GM12864 (cell line): ENCODE measurements around the gene WNT5A.

ENCODE experiments used
- DNase-seq: peaks from one replicate; pipeline ENCODE4 v3.0.0-alpha.2; 2011; ENCODE audit warnings: low read depth
- H3K4me3 ChIP-seq: 2 replicates; pipeline ENCODE4 v1.5.1; 2011; ENCODE audit warnings: mild to moderate bottlenecking, low read depth, low read length, control low read depth
- TF ChIP-seq, protein P1 (sequence below): IDR thresholded peaks from 2 replicates; pipeline ENCODE4 v1.5.1; 2011; ENCODE audit warnings: low read depth, mild to moderate bottlenecking, moderate library complexity, low read length, control low read depth, inconsistent platforms; ENCODE audit errors: missing control alignments

The WNT5A gene

DNA sequence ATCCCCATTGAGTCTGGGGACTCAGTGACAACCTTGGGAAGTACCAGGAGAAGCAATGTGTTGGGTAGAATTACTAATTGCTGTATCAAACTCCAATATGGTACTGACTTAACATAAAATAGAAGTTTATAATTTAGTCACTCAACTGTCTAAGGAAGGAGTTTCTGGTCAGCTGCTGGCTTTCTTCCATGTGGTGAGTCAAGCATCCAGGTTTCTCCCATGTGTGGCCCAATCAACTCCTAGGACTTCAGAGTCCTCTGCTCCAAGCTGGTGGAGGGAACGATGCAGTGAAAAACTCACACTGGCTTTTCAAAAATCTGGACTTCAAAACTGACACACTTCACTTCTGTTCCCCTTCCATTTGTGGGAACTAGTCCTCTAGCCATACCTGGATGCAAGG lies 25.2 kb downstream of the WNT5A start:
- no peak overlapping the region for H3K4me3 ChIP-seq
- DNase-seq = no peak
- TF ChIP-seq, protein P1, sequence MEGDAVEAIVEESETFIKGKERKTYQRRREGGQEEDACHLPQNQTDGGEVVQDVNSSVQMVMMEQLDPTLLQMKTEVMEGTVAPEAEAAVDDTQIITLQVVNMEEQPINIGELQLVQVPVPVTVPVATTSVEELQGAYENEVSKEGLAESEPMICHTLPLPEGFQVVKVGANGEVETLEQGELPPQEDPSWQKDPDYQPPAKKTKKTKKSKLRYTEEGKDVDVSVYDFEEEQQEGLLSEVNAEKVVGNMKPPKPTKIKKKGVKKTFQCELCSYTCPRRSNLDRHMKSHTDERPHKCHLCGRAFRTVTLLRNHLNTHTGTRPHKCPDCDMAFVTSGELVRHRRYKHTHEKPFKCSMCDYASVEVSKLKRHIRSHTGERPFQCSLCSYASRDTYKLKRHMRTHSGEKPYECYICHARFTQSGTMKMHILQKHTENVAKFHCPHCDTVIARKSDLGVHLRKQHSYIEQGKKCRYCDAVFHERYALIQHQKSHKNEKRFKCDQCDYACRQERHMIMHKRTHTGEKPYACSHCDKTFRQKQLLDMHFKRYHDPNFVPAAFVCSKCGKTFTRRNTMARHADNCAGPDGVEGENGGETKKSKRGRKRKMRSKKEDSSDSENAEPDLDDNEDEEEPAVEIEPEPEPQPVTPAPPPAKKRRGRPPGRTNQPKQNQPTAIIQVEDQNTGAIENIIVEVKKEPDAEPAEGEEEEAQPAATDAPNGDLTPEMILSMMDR = no peak

DNA sequence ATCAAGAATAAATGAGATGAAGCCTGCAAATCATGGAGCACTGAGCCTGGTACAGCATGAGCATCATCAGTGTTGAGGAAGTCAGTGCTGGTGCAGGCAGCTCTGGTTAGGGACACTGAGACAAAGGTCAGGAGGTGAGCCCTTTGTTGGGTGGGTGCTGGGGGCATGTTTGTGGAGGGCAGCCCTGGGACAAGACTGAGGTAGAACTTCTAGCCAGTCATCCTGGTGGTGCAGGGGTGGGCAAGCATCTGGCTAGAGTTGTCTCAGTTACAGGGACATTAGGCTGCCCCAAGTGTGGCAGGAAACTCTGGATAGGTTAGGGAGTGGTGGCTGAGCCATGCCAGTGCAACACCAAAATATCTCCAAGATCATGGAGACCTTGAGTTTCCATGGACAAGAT lies 27.3 kb downstream of the WNT5A start:
- TF ChIP-seq, protein P1 = no peak
- DNase-seq = no peak
- H3K4me3 ChIP-seq = no peak overlapping the region

DNA sequence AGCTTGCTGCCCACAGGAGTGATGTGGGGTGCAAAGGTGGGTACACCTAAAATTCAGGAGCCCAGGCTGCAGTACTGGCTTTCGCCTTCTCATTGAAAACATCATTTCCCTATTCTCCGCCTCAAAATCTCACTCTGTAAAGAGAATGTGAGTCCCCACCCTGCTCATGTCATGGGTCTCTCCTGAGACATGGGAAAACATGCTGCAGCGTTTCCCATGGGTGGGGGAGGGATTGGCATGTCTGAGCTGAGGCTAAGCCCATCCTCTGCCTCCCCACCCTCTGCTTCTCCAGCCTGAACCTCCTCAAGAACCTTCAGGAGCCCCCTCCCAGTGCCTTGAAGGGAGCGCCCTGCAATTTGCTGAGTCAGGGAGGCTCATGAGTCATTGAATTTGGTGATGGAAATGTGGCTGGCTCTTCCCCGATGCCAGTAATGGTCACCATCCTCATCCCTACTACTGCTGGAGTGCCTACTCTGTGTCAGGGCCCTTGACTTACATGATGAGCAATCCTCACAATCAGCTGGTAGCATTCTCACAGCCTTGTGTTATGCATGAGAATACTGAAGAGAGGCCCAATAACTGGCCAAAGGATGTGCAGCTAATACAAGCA lies 28.8 kb downstream of the WNT5A start:
- TF ChIP-seq, protein P1 = no peak
- no peak for DNase-seq
- no peak overlapping the region for H3K4me3 ChIP-seq

DNA sequence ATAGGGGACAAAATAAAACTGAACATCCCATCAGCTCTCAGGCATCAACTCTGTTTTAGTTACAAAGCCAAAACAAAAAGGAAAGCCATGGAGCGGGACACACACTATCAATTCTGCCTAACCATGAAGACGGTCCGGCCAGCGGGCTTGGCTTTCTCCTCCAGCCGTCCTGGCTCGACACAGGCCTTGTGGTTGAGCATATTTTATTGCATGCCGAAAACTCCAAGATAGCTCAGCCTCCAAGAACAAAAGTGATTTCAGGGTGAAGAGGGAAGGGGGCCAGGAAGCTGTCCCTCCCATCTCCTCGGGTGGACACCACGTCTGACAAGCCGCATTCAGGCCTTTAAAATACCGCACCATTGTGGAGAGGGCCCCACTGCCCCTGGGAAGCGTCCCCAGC lies 31.2 kb downstream of the WNT5A start:
- H3K4me3 ChIP-seq = no peak overlapping the region
- no peak for DNase-seq
- TF ChIP-seq, protein P1 = no peak

DNA sequence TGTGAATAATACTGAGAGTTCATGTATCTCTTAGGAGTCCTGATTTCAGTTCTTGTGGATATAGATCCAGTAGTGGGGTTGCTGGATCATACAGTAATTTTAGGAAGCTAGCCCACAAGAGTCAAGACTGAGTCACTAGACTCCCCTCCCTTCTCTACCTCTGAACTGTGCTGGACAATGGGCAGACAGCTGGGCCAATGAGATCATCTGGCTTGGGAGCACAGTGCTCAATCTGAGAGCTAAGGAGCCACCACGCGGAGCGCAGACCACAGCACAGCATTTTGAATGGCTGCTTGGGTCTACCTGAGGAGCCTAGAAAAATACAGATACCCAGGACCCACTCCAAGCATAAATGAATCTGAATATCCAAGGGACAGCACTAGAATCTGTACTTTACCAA lies 32.5 kb downstream of the WNT5A start:
- H3K4me3 ChIP-seq = no peak overlapping the region
- TF ChIP-seq, protein P1 = no peak
- no peak for DNase-seq

DNA sequence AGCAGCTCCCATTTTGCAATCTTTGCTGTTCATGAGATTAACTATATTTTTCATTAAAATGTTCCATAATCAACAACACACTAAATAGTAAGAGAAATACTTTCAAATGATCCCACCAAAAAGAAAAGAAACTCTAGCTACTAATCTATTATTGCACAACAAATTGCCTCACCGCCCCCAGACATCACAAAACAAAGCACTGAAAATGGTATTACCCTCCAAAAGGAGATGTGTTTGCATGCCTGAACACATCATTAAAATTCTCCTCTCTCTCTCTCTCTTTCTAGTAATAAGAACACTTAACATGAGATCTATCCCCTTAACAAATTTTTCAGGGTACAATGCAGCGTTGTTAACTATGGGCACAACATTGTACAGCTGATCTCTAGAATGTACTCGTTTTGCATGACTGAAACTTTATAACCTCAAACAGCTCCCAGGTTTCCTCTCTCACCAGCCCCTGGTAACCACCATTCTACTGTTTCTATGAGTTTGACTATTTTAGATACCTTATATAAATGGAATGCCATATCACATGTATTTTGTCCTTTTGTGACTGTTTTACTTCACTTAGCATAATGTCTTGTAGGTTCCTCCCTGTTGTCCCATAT lies 33.1 kb downstream of the WNT5A start:
- no peak overlapping the region for H3K4me3 ChIP-seq
- TF ChIP-seq, protein P1 = no peak
- no peak for DNase-seq

DNA sequence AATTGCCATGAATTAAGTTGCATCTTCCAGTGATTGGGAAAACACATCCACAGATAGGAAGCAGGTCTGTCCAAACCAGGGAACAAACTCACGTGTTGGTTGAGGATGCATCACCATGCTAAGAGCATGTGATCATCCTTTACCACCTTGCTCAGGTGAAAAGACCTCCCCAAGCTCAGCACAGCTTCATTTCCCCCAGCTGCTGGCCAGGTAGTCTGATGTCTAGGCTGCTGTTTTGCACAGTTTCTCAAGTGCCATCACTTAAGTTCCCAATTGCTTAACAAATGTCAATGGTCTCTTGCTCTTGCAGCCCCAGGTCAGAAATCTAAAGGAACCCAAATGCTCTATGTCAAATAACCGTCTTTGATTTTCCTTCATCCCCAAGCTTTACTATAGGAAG lies 34.2 kb downstream of the WNT5A start:
- no peak for DNase-seq
- TF ChIP-seq, protein P1 = no peak
- no peak overlapping the region for H3K4me3 ChIP-seq
